ENCODE data around the gene SF3A1. TPM values are rescaled to one million over a fixed set of nuclear protein-coding genes. Genes with fewer than 3 reads are reported as not detected.

The SF3A1 gene
- total RNA-seq, 1 experiment from 2014 or later = 97.1 TPM

Other genes starting within 250 kb of the SF3A1 start
- gene LIF, start 110.1 kb downstream of the SF3A1 start, total RNA-seq (2014; rRNA removed; shearing (Covaris generic)) = 0.41 and 0.59 TPM in 2 replicates
- not detected in 2 replicates for gene OSM, start 90.0 kb downstream of the SF3A1 start, total RNA-seq (2014; rRNA removed; shearing (Covaris generic))
- gene CASTOR1, start 67.4 kb downstream of the SF3A1 start, total RNA-seq (2014; rRNA removed; shearing (Covaris generic)) = 10.2 and 15.4 TPM in 2 replicates
- gene TBC1D10A, start 30.0 kb downstream of the SF3A1 start, total RNA-seq (2014; rRNA removed; shearing (Covaris generic)) = 12.0 and 12.6 TPM in 2 replicates
- 4.7 and 6.1 TPM in 2 replicates for gene CCDC157, start 113 bp upstream of the SF3A1 start, total RNA-seq (2014; rRNA removed; shearing (Covaris generic))
- gene RNF215, start 30.5 kb upstream of the SF3A1 start, total RNA-seq (2014; rRNA removed; shearing (Covaris generic)) = 24.7 and 26.6 TPM in 2 replicates
- gene SEC14L2, start 40.1 kb upstream of the SF3A1 start, total RNA-seq (2014; rRNA removed; shearing (Covaris generic)) = 1.7 and 4.2 TPM in 2 replicates
- 96.3 and 117 TPM in 2 replicates for gene MTFP1, start 68.9 kb upstream of the SF3A1 start, total RNA-seq (2014; rRNA removed; shearing (Covaris generic))
- not detected in 2 replicates for gene SEC14L3, start 115.1 kb upstream of the SF3A1 start, total RNA-seq (2014; rRNA removed; shearing (Covaris generic))
- not detected in 2 replicates for gene SEC14L4, start 148.8 kb upstream of the SF3A1 start, total RNA-seq (2014; rRNA removed; shearing (Covaris generic))
- 0.17 and 0.55 TPM in 2 replicates for gene SEC14L6, start 189.8 kb upstream of the SF3A1 start, total RNA-seq (2014; rRNA removed; shearing (Covaris generic))
- 8.4 and 11.9 TPM in 2 replicates for gene GAL3ST1, start 217.8 kb upstream of the SF3A1 start, total RNA-seq (2014; rRNA removed; shearing (Covaris generic))
- gene PES1, start 235.0 kb upstream of the SF3A1 start, total RNA-seq (2014; rRNA removed; shearing (Covaris generic)) = 86.2 and 111 TPM in 2 replicates

All from H7 (cell line).